GM12878 (cell line): ENCODE measurements around the gene TNFRSF14. TPM values are rescaled to one million over a fixed set of nuclear protein-coding genes. Genes with fewer than 3 reads are reported as not detected.

Source experiments
- ATAC-seq: fragments of 200-7000 bp; cut with Tn5 transposase; 3 replicates; pipeline ENCODE4 v1.9.1; 2020; ENCODE audit warnings: mild to moderate bottlenecking, moderate library complexity
- BruUV-seq: library from RNA; stranded (reverse); fragments of 400-500 nt; replicated peaks from 2 replicates; lab custom pipeline; 2021; lab: Mats Ljungman, UMichigan
- CTCF ChIA-PET: fragments of 300-600 bp; sonication (Branson Sonifier 250); formaldehyde crosslinking; extraction: SDS; loops from one replicate; lab custom pipeline; 2021; ENCODE audit warnings: inconsistent platforms; lab: Yijun Ruan, JAX
- POLR2A ChIA-PET: fragments of 350-600 bp; formaldehyde crosslinking; extraction: SDS; loops from one replicate; lab custom pipeline; 2021; ENCODE audit warnings: inconsistent platforms; lab: Charles Lee
- RAD21 ChIA-PET: fragments of 300-600 bp; sonication (Branson Sonifier 250); formaldehyde crosslinking; loops from one replicate; lab custom pipeline; 2023; ENCODE audit warnings: antibody characterized with exemption; ENCODE audit not compliant: unreplicated experiment; lab: Charles Lee
- SMC1A ChIA-PET: fragments of 300-600 bp; sonication (Branson Sonifier 250); formaldehyde crosslinking; loops from one replicate; lab custom pipeline; 2023; ENCODE audit not compliant: unreplicated experiment, uncharacterized antibody; lab: Charles Lee
- DNase-seq: peaks from one replicate; pipeline ENCODE4 v3.0.0-alpha.2; 2011; ENCODE audit warnings: low read depth, low spot score
- FAIRE-seq: peaks from 3 replicates; lab custom pipeline; 2011; peaks lifted over from hg19 to GRCh38; lab: Jason Lieb, UNC
- H2AFZ ChIP-seq: 2 replicates; pipeline ENCODE4 v1.6.0; 2011; ENCODE audit warnings: low read depth, low read length, control low read depth; ENCODE audit not compliant: control insufficient read depth
- H3K27ac ChIP-seq: 2 replicates; pipeline ENCODE4 v1.5.1; 2011; ENCODE audit warnings: control low read depth; ENCODE audit not compliant: control insufficient read depth, insufficient read depth
- H3K27me3 ChIP-seq, 2 experiments: replicated peaks in 1 of 2; 2 replicates each; pipeline versions ENCODE4 v1.6.0 to v1.6.1; 2011; ENCODE audit warnings: low read length in 1 of 2; ENCODE audit not compliant: control insufficient read depth in 2 of 2, insufficient read depth in 2 of 2
- H3K36me3 ChIP-seq, 2 experiments: 2 replicates each; pipeline ENCODE4 v1.5.1; 2011; ENCODE audit warnings: low read length in 1 of 2; ENCODE audit not compliant: control insufficient read depth in 2 of 2, insufficient read depth in 2 of 2
- H3K4me1 ChIP-seq: 2 replicates; pipeline ENCODE4 v1.6.1; 2011; ENCODE audit warnings: mild to moderate bottlenecking, low read length, moderate library complexity, mixed read lengths; ENCODE audit not compliant: control insufficient read depth, insufficient read depth
- H3K4me2 ChIP-seq: 2 replicates; pipeline ENCODE4 v1.6.0; 2011; ENCODE audit warnings: control low read depth; ENCODE audit not compliant: control insufficient read depth, insufficient read depth
- H3K4me3 ChIP-seq: fragments of 200-600 bp; sonication (generic); 2 replicates; pipeline ENCODE4 v1.5.1; 2016
- H3K79me2 ChIP-seq: 2 replicates; pipeline ENCODE4 v1.6.0; 2011; ENCODE audit warnings: low read length; ENCODE audit not compliant: control insufficient read depth, insufficient read depth
- H3K9ac ChIP-seq: 2 replicates; pipeline ENCODE4 v1.8.0; 2011; ENCODE audit warnings: low read length, control low read depth, mixed read lengths; ENCODE audit not compliant: control insufficient read depth, insufficient read depth
- H3K9me3 ChIP-seq: replicated peaks from 3 replicates; pipeline ENCODE4 v1.5.1; 2011; ENCODE audit warnings: mild to moderate bottlenecking, low read length; ENCODE audit not compliant: control insufficient read depth, insufficient read depth
- H4K20me1 ChIP-seq: 2 replicates; pipeline ENCODE4 v1.6.0; 2011; ENCODE audit not compliant: control insufficient read depth, insufficient read depth
- ASH2L ChIP-seq: fragments of 300-600, 200-600 bp; sonication (generic); IDR thresholded peaks from 2 replicates; pipeline ENCODE4 v1.6.1; 2017; ENCODE audit warnings: low read depth, mild to moderate bottlenecking, borderline replicate concordance
- ETV6 ChIP-seq, 2 experiments: fragments of 450-650 bp in 1 of 2; IDR thresholded peaks in 1 of 2; conservative IDR thresholded peaks in 1 of 2; 2 replicates each; pipeline ENCODE4 v1.6.1; 2014; ENCODE audit warnings: antibody characterized with exemption in 1 of 2, borderline replicate concordance in 1 of 2, low read depth in 1 of 2, mild to moderate bottlenecking in 1 of 2, moderate library complexity in 1 of 2
- FOS ChIP-seq: IDR thresholded peaks from 3 replicates; pipeline ENCODE4 v1.6.1; 2011; ENCODE audit warnings: borderline replicate concordance; ENCODE audit not compliant: insufficient read length; ENCODE audit errors: extremely low read depth
- MEF2A ChIP-seq: IDR thresholded peaks from 2 replicates; pipeline ENCODE4 v1.6.1; 2011; ENCODE audit warnings: low read depth, mild to moderate bottlenecking, low read length, moderate library complexity; ENCODE audit not compliant: insufficient read depth
- NR2C2 ChIP-seq: IDR thresholded peaks from 2 replicates; pipeline ENCODE4 v1.6.1; 2011; ENCODE audit warnings: borderline replicate concordance, low read depth; ENCODE audit not compliant: control insufficient read depth, insufficient read length
- SMAD5 ChIP-seq: IDR thresholded peaks from 2 replicates; pipeline ENCODE4 v1.6.1; 2016; ENCODE audit warnings: antibody characterized with exemption, low read depth
- SUZ12 ChIP-seq: fragments of 200-600 bp; sonication (generic); IDR thresholded peaks from one replicate; pipeline ENCODE4 v1.6.1; 2018; ENCODE audit warnings: antibody characterized with exemption, mild to moderate bottlenecking; ENCODE audit not compliant: unreplicated experiment
- WGBS: methylation state at CpG from one replicate; pipeline ENCODE4 v1.1.6; 2016; ENCODE audit warnings: low lambda C conversion rate; ENCODE audit not compliant: insufficient replicate concordance, insufficient coverage; ENCODE audit errors: missing lambda C conversion rate; 5-methylcytosine and 5-hydroxymethylcytosine counted together
- in situ Hi-C: fragments of 300-500 bp; cut with MboI; formaldehyde crosslinking; loops from 9 replicates; pipeline ENCODE4 v1.14.3; 2018; ENCODE audit warnings: mixed read lengths
- intact Hi-C: fragments of 100-400 bp; cut with micrococcal nuclease; formaldehyde crosslinking; loops from one replicate; pipeline ENCODE4 v1.14.2; 2022; ENCODE audit not compliant: unreplicated experiment
- polyA plus RNA-seq, 11 experiments: library from polyadenylated mRNA; depleted of rRNA in 4 of 11; unstranded in 6 of 11; stranded (reverse) in 5 of 11; fragments of >200 nt; fragmentation: Nextera tagmentation in 4 of 11; fragmentation: Illumina TruSeq in 1 of 11; extraction: Ambion mirVana in 4 of 11; extraction: Trizol in 1 of 11; gene quantifications; 1 replicate in 1 of 11; 2 replicates in 10 of 11; pipeline versions ENCODE4 v1.2.1 to v1.2.3, GENCODE V29; 2011 to 2016; ENCODE audit warnings: inconsistent platforms in 2 of 11, missing spikeins in 2 of 11, low read depth in 1 of 11
- total RNA-seq, 4 experiments: library from RNA; depleted of rRNA in 3 of 4; stranded (reverse); fragments of >200 nt in 3 of 4; fragmentation: Illumina TruSeq in 1 of 4; extraction: Trizol in 1 of 4; gene quantifications; 2 replicates each; pipeline versions ENCODE4 v1.2.1 to v1.2.3, GENCODE V29; 2013 to 2021
- TF ChIP-seq, protein P1 (sequence below): IDR thresholded peaks from 2 replicates; pipeline ENCODE4 v1.6.1; 2011; ENCODE audit warnings: borderline replicate concordance, low read depth, mild to moderate bottlenecking, moderate library complexity, low read length; ENCODE audit not compliant: insufficient read depth, poor library complexity, severe bottlenecking
- TF ChIP-seq, protein P2 (sequence below): IDR thresholded peaks from 2 replicates; pipeline ENCODE4 v1.6.1; 2012; ENCODE audit warnings: low read depth, low read length, improper control_type of control experiment
- TF ChIP-seq, protein P3 (sequence below): fragments of 450-650 bp; formaldehyde crosslinking; IDR thresholded peaks from 2 replicates; pipeline ENCODE4 v1.5.0; 2022; ENCODE audit warnings: mild to moderate bottlenecking, missing genetic modification characterization

The TNFRSF14 gene
- total and polyA plus RNA-seq, 10 of the 15 experiments (the other 5 are each of a cell fraction or from before 2014, with no cell fraction given), result 0.43 to 114 (median 41.5) TPM

DNA sequence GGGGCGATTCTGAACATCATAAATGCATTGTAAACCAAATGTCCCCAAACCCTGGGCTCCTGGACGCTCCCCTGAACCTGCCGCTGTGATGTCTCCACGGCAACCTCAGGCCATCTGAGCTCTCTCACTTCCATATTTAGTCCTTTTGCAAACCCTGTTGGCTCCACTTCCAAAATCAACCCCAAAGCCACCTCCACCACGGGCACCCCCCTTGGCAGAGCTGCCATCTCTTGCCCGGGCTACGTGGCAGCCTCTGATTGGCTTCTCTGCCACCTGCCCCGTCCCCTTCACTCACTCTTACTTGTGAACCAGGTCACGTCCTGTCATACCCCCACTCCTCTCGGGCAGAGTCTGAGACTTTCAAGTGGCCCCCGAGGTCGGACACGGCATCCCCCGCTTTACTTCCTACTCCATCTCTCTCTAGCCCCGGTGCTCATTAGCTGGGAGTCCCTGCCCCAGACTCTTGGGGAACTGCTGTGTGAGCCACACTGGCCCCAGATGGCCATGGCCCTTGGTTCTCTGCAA lies 46.2 kb downstream of the TNFRSF14 start:
- H3K4me2 ChIP-seq, result no peak overlapping the region
- no peaks in the 10 kb centered on the region for H3K4me1 ChIP-seq
- CTCF ChIA-PET, result no interaction called here
- no peak overlapping the region for H3K9ac ChIP-seq
- no TSS peak for BruUV-seq
- intact Hi-C loops, result no loop called here
- RAD21 ChIA-PET, result no interaction called here
- no peaks in the 10 kb centered on the region for H3K27me3 ChIP-seq
- no peaks in the 10 kb centered on the region for H3K36me3 ChIP-seq
- DNase-seq (no peak), FAIRE-seq (no peak)
- no peaks in the 10 kb centered on the region for H3K79me2 ChIP-seq
- TF ChIP-seq ASH2L, result no peak
- TF ChIP-seq, protein P1, sequence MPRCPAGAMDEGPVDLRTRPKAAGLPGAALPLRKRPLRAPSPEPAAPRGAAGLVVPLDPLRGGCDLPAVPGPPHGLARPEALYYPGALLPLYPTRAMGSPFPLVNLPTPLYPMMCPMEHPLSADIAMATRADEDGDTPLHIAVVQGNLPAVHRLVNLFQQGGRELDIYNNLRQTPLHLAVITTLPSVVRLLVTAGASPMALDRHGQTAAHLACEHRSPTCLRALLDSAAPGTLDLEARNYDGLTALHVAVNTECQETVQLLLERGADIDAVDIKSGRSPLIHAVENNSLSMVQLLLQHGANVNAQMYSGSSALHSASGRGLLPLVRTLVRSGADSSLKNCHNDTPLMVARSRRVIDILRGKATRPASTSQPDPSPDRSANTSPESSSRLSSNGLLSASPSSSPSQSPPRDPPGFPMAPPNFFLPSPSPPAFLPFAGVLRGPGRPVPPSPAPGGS, result no peak
- TF ChIP-seq, all 136 proteins: peak for 0
- WGBS, result 34% methylated on average over 15 of the region's 15 CpGs
- in situ Hi-C loops, result no loop called here
- Histone ChIP-seq H3K9me3 (no peaks in the 10 kb centered on the region), H3K4me3 (no peak overlapping the region), H3K27ac (no peak overlapping the region), H2AFZ (no peak overlapping the region), H4K20me1 (no peaks in the 10 kb centered on the region)
- ChIA-PET POLR2A (no interaction called here), SMC1A (no interaction called here)
- ATAC-seq, result no peak

DNA sequence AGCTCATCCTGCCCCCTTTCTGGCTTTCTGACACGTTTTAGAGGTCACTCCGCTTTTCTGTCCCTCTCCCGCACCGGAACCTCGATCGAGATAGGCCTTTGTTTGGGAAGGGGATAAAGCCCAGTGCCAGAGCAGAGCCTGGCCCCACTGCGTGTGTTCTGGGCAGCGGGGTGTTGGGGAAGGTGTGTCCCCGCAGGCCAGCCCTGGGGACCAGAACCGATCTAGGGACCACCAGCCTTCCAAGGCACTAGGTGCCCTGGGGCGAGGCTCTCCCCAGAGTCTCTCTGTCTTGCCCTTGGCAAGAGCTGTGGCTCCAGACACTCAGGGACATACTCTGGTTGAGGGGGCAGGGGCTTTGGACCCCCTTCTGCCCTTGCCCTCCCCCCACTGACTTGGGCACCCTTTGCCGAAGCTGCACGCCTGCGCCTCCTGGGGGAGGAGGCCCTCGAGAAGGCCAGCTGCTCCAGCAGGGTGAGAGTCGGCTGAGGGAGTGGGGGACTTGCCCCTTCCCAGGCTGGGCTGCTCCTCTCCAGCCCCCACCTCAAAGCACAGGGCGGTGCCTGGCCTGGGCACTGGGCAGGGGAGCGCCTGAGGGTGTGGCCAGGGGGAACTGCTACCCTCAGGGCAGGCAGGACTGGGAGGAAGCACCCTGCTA lies 46.8 kb downstream of the TNFRSF14 start:
- FAIRE-seq (no peak), DNase-seq (no peak), ATAC-seq (no peak)
- no peak overlapping the region for H2AFZ ChIP-seq
- ChIA-PET RAD21 (no interaction called here), CTCF (no interaction called here), POLR2A (no interaction called here), SMC1A (no interaction called here)
- 46% methylated on average over 14 of the region's 18 CpGs for WGBS
- H3K27me3 ChIP-seq, result no peaks in the 10 kb centered on the region
- no peaks in the 10 kb centered on the region for H3K4me1 ChIP-seq
- H3K36me3 ChIP-seq, result no peaks in the 10 kb centered on the region
- no peak overlapping the region for H3K9ac ChIP-seq
- no peak overlapping the region for H3K27ac ChIP-seq
- no peaks in the 10 kb centered on the region for H3K9me3 ChIP-seq
- no peaks in the 10 kb centered on the region for H4K20me1 ChIP-seq
- H3K79me2 ChIP-seq, result no peaks in the 10 kb centered on the region
- in situ Hi-C loops, result no loop called here
- BruUV-seq, result no TSS peak
- intact Hi-C loops, result no loop called here
- no peak overlapping the region for H3K4me3 ChIP-seq
- H3K4me2 ChIP-seq, result no peak overlapping the region
- TF ChIP-seq, protein P2, sequence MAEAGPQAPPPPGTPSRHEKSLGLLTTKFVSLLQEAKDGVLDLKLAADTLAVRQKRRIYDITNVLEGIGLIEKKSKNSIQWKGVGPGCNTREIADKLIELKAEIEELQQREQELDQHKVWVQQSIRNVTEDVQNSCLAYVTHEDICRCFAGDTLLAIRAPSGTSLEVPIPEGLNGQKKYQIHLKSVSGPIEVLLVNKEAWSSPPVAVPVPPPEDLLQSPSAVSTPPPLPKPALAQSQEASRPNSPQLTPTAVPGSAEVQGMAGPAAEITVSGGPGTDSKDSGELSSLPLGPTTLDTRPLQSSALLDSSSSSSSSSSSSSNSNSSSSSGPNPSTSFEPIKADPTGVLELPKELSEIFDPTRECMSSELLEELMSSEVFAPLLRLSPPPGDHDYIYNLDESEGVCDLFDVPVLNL, result no peak
- TF ChIP-seq FOS (no peak), NR2C2 (no peak), ETV6 (conservative IDR thresholded peaks at IDR 0.05 in 1 of 2, IDR thresholded peaks at IDR 0.05 in 1 of 2; ENCODE audit: borderline replicate concordance in 1 of 2, low read depth in 1 of 2) (no peak), SMAD5 (no peak), SUZ12 (no peak), MEF2A (no peak)
- TF ChIP-seq, protein P3, sequence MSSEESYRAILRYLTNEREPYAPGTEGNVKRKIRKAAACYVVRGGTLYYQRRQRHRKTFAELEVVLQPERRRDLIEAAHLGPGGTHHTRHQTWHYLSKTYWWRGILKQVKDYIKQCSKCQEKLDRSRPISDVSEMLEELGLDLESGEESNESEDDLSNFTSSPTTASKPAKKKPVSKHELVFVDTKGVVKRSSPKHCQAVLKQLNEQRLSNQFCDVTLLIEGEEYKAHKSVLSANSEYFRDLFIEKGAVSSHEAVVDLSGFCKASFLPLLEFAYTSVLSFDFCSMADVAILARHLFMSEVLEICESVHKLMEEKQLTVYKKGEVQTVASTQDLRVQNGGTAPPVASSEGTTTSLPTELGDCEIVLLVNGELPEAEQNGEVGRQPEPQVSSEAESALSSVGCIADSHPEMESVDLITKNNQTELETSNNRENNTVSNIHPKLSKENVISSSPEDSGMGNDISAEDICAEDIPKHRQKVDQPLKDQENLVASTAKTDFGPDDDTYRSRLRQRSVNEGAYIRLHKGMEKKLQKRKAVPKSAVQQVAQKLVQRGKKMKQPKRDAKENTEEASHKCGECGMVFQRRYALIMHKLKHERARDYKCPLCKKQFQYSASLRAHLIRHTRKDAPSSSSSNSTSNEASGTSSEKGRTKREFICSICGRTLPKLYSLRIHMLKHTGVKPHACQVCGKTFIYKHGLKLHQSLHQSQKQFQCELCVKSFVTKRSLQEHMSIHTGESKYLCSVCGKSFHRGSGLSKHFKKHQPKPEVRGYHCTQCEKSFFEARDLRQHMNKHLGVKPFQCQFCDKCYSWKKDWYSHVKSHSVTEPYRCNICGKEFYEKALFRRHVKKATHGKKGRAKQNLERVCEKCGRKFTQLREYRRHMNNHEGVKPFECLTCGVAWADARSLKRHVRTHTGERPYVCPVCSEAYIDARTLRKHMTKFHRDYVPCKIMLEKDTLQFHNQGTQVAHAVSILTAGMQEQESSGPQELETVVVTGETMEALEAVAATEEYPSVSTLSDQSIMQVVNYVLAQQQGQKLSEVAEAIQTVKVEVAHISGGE, result no peak
